ENCODE data around the gene ENPEP. TPM values are rescaled to one million over a fixed set of nuclear protein-coding genes. Genes with fewer than 3 reads are reported as not detected.

Gene ENPEP
- total RNA-seq, 1 donor from 2014 or later: 4.1 TPM

DNA sequence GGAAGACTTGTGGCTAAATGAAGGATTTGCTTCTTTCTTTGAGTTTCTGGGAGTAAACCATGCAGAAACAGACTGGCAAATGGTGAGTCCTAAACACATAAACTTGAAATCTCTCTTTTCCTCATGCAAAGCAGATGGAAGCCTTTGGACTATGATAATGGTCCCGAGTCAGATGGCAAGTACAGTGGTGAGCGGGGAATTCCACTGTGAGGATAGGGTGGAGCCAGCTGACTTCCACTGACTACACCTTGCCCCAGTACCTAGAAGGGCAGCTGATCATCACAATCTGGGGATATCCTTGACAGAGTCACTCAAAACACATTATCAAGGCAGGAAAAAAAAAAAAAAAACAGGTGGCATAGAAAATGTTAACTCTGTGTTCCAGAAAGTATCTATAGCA is 34.3 kb downstream of the ENPEP start:
- intact Hi-C loops (cut with DNase I): loop anchor here (5.0 to 10.0 kb wide), 3 partner anchors 65 to 1085 kb away; partner anchors contain the start of gene ELOVL6
- ATAC-seq: no peak

DNA sequence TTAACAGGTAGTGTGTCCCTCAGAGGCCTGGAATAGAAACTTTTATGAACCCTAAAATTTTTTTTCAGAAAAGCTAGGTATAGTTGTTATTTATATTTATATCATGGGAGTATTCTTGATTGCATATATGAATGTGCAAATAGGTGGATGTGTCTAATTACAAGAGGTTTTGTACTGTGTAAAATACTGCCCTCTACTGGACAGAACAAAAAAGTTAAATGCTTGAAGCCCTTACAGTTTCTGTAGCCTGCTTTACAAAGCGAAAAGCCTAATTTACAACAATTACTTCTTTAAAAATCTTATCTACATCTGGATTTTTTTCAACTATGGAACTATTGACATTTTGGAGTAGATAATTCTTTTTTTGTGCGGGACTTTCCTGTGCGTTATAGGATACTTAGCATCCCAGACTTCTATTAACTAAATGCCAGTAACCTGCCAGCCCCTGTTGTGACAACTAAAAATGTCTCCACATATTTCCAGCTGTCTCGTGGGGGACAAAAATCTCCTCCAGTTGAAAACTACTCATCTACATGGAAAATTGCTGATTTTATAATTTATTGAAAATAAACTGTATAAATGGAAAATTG is 35.1 kb downstream of the ENPEP start:
- ATAC-seq (peak; percentile 48), DNase-seq (ENCODE audit: missing footprints) (no peak)
- intact Hi-C loops (cut with DNase I): loop anchor here (5.0 to 10.0 kb wide), 3 partner anchors 66 to 1086 kb away; partner anchors contain the start of gene ELOVL6

More for the DNA sequence above, 34.3 kb downstream of the ENPEP start:
- DNase-seq (ENCODE audit: missing footprints): no peak

DNA sequence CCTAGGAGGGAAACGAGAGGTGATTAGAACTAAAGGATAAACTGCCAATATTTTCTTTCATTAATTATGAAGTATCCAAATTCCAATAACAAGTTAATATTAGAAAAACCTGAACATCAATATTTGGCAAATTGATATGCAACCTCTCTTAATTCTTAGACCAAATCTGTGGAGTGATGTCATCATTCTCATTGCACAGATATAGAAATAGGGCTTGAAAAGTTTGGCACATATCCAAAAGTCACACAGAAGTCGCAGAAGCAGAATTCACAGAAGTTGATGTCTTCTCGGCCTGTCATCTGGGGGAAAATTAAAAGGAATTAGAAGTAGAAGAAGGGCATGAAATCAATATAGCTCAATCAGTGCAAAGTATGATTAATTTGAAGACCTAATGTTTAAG is 36.9 kb downstream of the ENPEP start:
- DNase-seq (ENCODE audit: missing footprints): no peak
- intact Hi-C loops (cut with DNase I): loop anchor here (5.0 to 10.0 kb wide), 3 partner anchors 68 to 1088 kb away; partner anchors contain the start of gene ELOVL6
- no peak for ATAC-seq

DNA sequence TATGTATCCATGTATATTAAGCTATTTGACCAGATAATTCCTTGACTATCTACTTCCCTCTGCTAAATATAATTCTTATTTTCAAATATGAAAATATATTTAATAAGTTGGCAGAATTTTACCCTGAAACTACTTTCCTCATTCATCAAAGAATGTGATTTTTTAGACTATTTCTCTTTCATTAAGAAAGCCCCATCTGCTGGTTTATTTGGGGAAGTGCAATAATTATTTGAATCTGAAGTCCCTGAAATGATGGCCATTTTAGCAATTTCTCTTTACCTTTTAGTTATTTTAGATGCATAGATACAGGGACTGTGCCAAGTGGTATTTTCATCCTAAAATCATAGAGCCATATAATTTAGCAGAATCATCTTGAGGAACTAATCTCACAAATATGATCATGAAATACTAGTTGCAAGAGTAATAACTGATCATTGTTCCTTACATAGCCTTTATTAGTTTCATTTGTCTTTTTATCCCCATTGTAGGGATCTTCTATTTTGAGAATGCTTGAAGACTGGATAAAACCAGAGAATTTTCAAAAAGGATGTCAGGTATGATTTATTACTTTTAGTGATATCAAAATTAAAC is 39.0 kb downstream of the ENPEP start:
- ATAC-seq: no peak
- DNase-seq (ENCODE audit: missing footprints): no peak
- intact Hi-C loops (cut with DNase I): loop anchor here (2.0 to 10.0 kb wide), 5 partner anchors 70 to 1090 kb away; partner anchors contain the start of gene ELOVL6

DNA sequence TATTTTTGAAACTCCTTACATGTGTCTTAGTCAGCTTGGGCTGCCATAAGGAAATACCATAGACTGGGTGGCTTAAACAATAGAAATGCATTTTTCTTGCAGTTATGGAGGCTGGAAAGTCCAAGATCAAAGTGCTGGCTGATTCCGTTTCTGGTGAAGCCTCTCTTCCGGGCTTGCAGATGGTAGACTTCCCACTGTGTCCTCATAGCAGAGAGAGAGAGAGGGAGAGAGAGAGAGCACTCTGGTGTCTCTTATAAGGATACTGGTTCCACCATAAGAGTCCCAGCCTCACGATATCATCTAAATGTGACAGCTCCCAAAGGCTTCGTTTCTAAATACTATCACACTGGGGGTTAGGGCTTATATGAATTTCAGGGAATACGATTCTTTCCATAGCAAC is 39.7 kb downstream of the ENPEP start:
- no peak for DNase-seq (ENCODE audit: missing footprints)
- intact Hi-C loops (cut with DNase I): loop anchor here (2.0 to 10.0 kb wide), 4 partner anchors 71 to 1091 kb away; no protein-coding TSS in a partner anchor
- no peak for ATAC-seq

DNA sequence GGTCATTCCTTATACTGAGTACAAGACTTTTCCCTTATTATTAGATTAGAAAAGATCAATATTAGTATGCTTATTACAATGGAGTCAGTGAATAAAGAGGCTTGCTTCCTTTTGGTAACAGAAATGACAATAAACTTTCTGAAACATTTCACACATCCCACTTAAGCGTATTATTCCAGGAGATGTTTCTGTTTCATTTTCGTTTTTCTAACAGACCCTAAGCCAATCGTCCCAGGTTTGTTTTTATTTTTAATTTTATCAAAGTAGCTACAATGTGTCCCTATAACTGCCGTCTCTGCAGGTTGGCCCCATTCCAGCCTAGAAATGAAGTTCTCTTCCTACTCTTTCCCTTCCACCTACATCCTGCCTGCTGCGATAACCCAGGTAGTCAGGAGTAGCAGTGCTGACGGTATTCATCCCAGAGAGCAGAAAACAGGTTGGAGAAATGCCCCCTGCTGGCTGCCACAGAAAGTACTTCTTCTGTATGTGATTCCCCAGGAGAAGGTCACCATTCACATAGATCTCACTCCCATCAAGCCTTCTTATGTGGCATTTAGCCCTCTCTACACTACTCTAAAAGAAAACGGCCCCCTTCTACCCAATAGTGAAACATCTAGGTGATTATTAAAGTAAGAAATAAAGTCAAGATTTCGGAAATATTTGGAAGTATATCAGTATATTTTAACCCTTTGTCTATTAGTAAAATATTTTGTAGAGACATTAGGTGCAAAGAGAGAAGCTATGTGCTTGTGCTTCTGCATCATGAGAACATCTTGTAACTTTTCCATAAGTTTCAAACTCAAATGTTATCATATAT is 40.4 kb downstream of the ENPEP start:
- intact Hi-C loops (cut with DNase I): loop anchor here (10.0 kb wide), 2 partner anchors 72 to 1092 kb away; no protein-coding TSS in a partner anchor
- ATAC-seq: peak; percentile 73

DNA sequence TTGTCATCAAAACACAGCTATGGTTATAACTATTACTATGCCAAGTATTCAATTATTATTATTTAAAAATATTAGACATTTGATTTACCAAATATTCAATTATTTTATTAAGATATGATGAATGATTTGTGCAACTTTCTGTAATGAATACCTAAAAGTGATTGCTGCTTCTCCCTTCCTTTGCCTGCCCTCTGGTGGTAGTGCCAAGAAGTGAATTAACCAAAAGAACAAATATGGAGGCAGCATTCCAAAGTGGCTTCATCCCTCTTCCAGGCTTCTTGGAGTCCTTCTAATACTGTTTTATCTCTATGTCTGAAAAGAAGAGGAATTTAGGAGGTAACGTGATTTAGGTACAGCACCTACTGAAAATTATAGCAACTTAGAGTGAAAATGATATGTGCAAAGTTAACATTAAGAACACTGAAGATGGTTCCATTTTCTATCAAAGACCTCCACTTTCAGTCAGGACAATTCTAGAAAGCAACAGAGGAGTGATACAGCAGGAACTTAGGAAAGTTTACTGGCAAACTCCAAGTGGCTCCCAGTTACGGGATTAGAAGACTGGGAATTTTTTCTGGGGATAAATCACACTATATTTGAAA is 43.0 kb downstream of the ENPEP start:
- intact Hi-C loops (cut with DNase I): loop anchor here (10.0 kb wide), 2 partner anchors 74 to 1094 kb away; no protein-coding TSS in a partner anchor
- no peak for ATAC-seq
- DNase-seq (ENCODE audit: missing footprints): no peak

More for the DNA sequence above, 40.4 kb downstream of the ENPEP start:
- no peak for DNase-seq (ENCODE audit: missing footprints)

DNA sequence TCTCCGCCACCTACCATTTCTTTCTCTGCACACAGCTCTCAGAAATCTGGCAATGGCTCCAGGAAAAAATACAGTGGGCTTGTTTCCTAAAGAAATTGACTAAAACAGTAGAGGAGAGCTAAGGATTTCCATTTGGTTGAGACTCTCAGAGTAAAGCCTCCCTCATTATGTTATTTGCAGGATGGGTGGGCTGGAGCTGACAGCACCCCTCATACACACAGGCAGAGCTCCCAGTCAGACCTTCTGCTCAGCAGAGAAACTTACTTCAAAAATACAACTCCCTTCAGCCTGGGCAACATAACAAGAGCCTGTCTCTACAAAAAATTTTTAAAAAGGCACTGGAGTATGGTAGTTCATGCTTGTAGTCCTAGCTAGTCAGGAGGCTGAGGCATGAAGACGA is 44.9 kb downstream of the ENPEP start:
- intact Hi-C loops (cut with DNase I): no loop called here
- ATAC-seq: no peak
- no peak for DNase-seq (ENCODE audit: missing footprints)

DNA sequence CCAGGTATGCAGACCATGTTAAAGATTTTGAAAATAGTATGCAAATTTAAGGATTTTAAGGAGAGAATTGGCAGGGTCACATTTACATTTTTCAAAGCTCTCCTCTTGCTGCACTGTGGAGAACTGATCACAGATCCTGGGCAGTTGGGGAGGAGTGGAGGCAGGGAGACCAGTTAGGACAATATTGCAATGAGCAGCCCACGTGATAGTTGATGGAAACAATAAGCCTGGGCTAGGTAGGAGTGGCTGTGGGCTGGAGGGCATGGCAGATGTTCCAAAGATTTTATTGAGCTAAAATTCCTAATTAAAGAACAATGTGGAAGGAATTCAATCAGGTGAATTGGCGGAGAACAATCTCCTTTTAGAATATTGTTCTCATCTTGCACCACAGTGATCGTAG is 50.6 kb downstream of the ENPEP start:
- intact Hi-C loops (cut with DNase I): no loop called here
- DNase-seq (ENCODE audit: missing footprints) (no peak), ATAC-seq (no peak)

DNA sequence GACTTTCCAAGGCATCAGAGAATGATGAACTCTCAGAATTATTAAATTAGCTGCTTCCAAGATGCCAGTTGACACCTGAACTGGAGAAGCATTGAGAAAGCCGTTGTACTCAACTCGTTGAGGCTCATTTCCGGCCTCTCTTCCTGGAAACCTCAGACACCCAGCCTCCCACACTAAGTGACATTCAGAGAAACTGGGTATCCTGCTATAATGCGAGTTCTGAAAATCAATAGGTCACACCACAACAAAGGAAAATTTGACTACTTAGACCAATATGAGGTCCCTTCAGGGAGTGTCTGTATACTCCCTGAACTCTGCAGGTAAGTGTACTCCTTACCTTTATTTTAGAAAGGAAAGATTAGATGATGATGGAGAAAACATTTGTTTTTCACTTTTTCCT is 51.2 kb downstream of the ENPEP start:
- DNase-seq (ENCODE audit: missing footprints): no peak
- ATAC-seq: no peak
- intact Hi-C loops (cut with DNase I): no loop called here

DNA sequence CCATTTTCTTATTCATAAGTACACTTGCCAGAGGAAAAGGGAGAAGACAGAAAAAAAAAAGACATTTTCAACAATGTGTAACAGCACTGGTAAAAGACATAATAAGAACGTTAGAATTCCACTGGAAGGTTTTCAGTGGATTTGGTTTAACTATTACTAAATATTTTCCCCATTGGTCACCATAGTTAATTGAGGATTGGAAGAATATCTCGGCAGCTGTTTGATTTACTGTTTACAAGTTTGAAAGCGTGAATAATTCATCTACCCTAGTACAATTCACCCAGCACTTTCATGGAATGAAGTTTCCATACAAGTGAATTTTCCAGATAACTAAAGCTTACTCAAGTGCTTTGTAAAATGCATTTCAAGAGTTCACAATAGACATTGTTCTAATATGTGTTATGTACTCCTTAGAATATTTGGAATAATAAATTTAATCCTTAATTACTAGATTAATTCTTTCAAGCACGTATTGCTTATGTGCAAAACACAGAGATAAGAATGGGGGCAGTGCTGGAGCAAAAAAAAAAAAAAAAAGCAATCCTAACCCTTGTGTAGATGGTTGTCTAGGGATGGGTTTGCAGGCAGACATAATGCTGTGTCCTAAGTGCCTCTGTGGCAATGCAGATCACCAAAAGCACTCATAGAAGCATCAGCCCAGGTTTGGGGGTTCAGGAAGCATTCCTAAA is 57.1 kb downstream of the ENPEP start:
- intact Hi-C loops (cut with DNase I): no loop called here

DNA sequence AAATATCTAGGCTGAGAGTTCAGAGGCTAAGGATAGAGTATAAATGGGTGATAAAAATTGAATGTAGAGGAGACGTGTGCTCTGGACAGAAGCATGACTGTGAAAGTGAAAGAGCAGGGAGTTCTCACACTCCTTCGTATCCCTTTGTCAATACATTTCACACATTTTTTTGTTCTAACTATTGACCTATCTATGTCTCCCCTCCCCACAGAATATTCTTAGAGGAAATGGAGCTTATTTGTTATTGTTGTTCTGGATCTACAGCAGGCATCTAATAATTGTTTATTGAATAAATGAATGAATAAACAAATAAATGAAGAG is 57.6 kb downstream of the ENPEP start:
- intact Hi-C loops (cut with DNase I): no loop called here
- no peak for ATAC-seq
- DNase-seq (ENCODE audit: missing footprints): no peak

More for the DNA sequence above, 57.1 kb downstream of the ENPEP start:
- no peak for DNase-seq (ENCODE audit: missing footprints)
- no peak for ATAC-seq

DNA sequence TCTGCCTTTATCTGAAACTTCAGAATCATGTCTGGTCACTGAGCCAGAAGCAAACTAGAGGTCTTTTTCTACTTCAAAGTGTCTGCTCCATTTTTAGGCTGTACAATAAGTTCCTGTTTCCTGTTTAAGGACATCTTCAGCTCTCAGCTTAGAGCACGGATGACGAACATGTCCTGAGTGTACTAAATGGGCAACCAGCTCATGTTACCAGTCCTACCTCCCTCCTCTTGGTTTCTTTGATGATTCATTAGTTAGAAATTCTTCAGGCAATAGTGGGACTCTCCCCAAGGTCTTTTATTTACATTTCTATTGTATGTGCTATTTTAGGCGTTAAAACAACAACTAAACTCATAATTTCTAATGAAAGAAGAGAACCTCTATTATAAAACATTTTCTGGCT is 58.0 kb downstream of the ENPEP start:
- intact Hi-C loops (cut with DNase I): no loop called here
- ATAC-seq (no peak), DNase-seq (ENCODE audit: missing footprints) (no peak)

DNA sequence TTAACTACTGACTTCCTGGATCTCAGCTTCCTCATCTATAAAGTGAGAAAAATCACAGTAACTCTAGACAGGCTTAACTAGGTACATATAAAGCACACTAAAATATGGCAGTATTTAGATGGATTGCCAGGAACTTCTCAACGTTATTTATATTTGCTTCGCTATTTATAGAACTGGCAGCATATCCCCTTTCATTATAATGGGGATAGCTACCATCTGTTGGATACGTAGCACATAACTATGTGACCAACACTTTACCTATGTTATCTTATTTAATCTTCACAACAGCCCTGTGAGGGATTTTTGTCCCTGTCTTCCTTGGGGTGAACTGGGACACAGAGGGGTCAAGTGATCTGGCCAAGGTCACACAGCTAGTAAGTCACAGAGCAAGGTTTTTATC is 64.6 kb downstream of the ENPEP start:
- ATAC-seq: no peak
- intact Hi-C loops (cut with DNase I): no loop called here
- no peak for DNase-seq (ENCODE audit: missing footprints)

DNA sequence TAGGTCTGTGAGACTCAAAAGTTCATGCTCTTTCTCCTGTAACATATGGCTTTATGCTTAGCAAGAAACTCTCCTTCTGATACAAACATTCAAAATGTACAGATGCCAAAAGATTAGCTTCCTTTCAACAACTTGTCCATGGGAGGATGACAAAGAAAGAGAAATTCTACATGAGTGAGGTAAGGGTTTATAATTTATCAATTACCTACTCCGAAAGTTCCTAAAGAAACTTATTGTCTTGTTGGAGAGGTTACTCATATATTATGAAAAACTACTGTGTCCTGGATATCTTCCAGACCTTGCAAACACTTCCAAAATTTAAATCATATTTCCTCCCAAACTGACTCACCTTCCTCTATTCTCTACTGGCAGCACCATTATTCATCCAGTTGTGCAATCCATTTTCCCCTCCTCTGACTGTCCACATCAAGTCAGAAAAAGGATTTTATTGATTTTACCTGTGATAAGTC is 65.1 kb downstream of the ENPEP start:
- no peak for DNase-seq (ENCODE audit: missing footprints)
- ATAC-seq: no peak

DNA sequence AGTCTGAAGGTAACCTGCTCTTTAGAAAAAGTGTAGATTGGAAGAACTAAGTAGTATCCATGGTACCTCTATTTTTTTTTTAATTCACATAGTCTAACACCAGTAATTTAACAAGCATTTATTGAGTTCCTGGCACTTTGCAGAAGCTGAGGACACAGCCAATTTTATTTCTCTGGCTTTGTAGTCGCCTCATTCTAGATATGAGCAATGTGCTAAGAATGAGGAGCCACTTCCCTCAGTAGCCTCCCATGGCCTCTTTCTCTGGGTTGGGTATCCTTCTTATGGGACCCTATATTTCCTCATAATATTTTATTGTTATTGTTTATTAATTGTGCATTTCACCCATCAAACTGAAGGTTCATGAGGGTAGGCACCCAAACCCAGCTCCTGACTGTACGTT is 67.6 kb downstream of the ENPEP start:
- no peak for ATAC-seq
- DNase-seq (ENCODE audit: missing footprints): no peak
- intact Hi-C loops (cut with DNase I): no loop called here

More for the DNA sequence above, 65.1 kb downstream of the ENPEP start:
- intact Hi-C loops (cut with DNase I): no loop called here

DNA sequence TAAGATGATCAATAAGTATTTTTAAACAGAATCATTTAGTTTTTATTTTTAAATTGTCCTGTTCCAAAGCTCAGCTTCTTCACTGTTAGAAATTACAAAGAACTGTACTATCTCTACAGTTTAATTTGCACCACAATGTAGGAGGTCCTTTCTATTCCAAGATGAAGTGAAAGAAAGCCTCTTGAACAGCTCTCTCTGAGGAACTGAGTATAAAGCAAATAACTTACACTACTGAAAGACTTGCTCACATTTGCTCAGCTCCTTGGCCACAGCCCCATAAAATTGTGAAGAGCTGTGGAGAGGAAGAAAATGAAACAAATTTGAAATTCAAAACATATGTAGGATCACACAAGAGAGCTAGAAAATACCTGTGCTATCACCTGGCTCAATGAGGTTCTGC is 68.6 kb downstream of the ENPEP start:
- intact Hi-C loops (cut with DNase I): no loop called here
- no peak for ATAC-seq
- DNase-seq (ENCODE audit: missing footprints): no peak

DNA sequence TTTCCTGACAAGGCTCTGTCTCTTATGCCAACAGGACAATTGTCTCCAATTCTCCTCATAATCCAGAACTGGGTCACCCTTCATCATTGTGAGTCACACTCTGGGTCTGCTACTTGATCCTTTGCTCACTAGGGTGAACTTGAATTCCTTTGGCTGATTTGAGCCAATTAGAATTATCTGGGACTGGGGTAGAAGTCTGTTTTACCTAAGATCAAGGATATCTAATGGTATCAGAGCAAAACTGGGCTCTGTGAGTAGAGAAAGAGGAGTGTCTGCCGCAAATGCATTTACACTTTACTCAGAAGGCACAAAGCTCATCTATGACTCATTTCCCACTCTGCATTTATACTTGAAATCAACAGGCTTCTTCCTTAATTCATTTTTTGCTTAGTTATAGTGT is 74.3 kb downstream of the ENPEP start:
- ATAC-seq: no peak
- DNase-seq (ENCODE audit: missing footprints): no peak
- intact Hi-C loops (cut with DNase I): no loop called here

DNA sequence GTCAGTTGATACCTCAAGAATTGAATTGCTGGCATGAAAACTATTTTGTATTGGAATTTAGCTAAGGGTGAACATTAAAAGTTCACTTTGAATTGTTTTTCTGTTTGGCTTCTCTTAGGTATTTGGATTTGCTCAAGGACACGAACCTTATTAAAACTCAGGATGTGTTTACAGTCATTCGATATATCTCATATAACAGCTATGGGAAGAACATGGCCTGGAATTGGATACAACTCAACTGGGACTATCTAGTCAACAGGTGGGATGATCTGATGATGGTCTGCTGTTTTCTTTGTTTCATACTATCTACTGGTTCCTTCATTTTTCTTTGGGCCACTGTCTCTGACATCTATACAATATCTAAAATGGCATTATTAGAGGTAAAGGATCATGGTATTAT is 77.2 kb downstream of the ENPEP start:
- DNase-seq (ENCODE audit: missing footprints): no peak
- intact Hi-C loops (cut with DNase I): no loop called here
- no peak for ATAC-seq
